SK-N-SH (cell line): Measurements from ENCODE around the gene CRACR2B.

Experiments used
- CTCF ChIP-seq: fragments of 200-600 bp; sonication (generic); IDR thresholded peaks from 2 replicates; pipeline ENCODE4 v1.6.1; 2017; ENCODE audit warnings: antibody characterized with exemption, mild to moderate bottlenecking, moderate library complexity
- JUND ChIP-seq: IDR thresholded peaks from 2 replicates; pipeline ENCODE4 v1.4.0; 2012
- MAX ChIP-seq: IDR thresholded peaks from 2 replicates; pipeline ENCODE4 v1.4.0; 2012; ENCODE audit warnings: low read depth
- RCOR1 ChIP-seq: fragments of 150-350 bp; IDR thresholded peaks from 2 replicates; pipeline ENCODE4 v1.6.1; 2017; ENCODE audit warnings: antibody characterized with exemption, low read length
- REST ChIP-seq: IDR thresholded peaks from 2 replicates; pipeline ENCODE4 v1.6.1; 2012; ENCODE audit warnings: mild to moderate bottlenecking, low read depth, low read length, moderate library complexity
- RFX5 ChIP-seq: IDR thresholded peaks from 2 replicates; pipeline ENCODE4 v1.6.1; 2012; ENCODE audit warnings: mild to moderate bottlenecking, improper control_type of control experiment, low read length
- SMC3 ChIP-seq: IDR thresholded peaks from 2 replicates; pipeline ENCODE4 v1.6.1; 2012; ENCODE audit warnings: low read depth, low read length, improper control_type of control experiment

- TF ChIP-seq CTCF: peak; percentile 61
- TF ChIP-seq JUND: no peak
- peak; percentile 37 for TF ChIP-seq SMC3
- no peak for TF ChIP-seq RFX5
- TF ChIP-seq REST: no peak
- TF ChIP-seq RCOR1: no peak
- no peak; the same call in 1 of the 2 replicates for TF ChIP-seq MAX
Measured at GRCh38 chr11:798093-798713, 29.5 kb upstream of the CRACR2B start, which contains the start of gene SLC25A22.
